BE2C (cell line): ENCODE results near the gene IRGQ.

Experiments
- DNase-seq: peaks from one replicate; pipeline ENCODE4 v3.0.0-alpha.2; 2020
- H3K27me3 ChIP-seq: fragments of 250-450 bp; sonication (Bioruptor Pico); 2 replicates; pipeline ENCODE4 v1.5.1; 2020; ENCODE audit warnings: mild to moderate bottlenecking
- H3K36me3 ChIP-seq: fragments of 250-450 bp; sonication (Bioruptor Pico); 2 replicates; pipeline ENCODE4 v1.5.1; 2020; ENCODE audit warnings: mild to moderate bottlenecking
- H3K4me1 ChIP-seq: fragments of 250-450 bp; sonication (Bioruptor Pico); 2 replicates; pipeline ENCODE4 v1.5.1; 2020
- H3K4me3 ChIP-seq: 2 replicates; pipeline ENCODE4 v1.5.1; 2011; ENCODE audit warnings: low read depth, low read length
- H3K9me3 ChIP-seq: fragments of 250-450 bp; sonication (Bioruptor Pico); 2 replicates; pipeline ENCODE4 v1.5.1; 2020
- TF ChIP-seq, protein P1 (sequence below): IDR thresholded peaks from 2 replicates; pipeline ENCODE4 v1.5.1; 2012; ENCODE audit warnings: mild to moderate bottlenecking, low read depth, low read length

The IRGQ gene

DNA sequence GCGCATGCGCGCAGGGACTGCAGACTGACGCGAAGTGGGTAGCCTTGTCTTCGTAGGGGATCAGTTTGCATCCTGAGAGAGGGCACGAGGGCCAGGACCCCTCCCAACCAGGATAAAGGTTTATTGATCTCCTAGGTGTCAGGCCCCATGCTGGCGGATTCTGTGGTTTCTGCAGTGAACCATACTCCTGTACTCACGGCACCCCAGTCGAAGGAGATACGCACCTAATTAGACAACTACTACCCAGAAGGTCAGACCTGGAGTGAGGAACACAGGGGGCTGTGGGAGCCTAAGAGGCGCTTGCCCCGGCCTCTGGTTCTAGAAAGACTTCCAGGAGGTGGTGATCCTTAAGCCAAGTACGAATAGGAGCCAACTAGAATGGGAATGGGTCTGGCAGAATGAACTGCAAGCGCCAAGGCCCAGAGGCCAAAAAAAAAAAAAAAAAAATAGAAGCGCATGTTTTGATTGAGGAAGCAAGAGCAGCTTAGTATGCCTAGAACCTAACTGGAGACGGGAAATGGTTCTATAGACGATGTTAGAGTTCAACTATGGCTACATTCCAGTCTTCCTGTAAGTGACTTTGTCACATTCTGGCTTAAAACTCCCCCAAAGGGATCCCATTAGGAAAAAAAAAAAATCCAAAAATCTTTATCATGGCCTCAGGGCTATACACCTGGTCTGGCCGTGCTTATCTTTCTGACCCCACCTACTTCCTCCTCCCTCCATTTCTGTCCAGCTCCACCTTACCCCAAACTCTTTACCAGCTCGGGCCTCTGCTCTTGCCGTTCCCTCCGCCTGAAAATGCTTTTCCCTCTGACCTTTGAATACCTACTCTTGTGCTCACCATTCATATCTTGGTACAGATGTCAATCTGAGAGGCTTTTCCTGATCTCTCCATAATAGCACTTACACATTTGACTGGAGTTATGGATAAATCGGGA is 24.4 kb upstream of the IRGQ start:
- Histone ChIP-seq H3K9me3 (no peaks in the 10 kb centered on the region), H3K27me3 (no peaks in the 10 kb centered on the region), H3K4me3 (peak overlapping the region; percentile 83), H3K4me1 (no peaks in the 10 kb centered on the region), H3K36me3 (no peaks in the 10 kb centered on the region)
- DNase-seq: no peak
- TF ChIP-seq, protein P1, sequence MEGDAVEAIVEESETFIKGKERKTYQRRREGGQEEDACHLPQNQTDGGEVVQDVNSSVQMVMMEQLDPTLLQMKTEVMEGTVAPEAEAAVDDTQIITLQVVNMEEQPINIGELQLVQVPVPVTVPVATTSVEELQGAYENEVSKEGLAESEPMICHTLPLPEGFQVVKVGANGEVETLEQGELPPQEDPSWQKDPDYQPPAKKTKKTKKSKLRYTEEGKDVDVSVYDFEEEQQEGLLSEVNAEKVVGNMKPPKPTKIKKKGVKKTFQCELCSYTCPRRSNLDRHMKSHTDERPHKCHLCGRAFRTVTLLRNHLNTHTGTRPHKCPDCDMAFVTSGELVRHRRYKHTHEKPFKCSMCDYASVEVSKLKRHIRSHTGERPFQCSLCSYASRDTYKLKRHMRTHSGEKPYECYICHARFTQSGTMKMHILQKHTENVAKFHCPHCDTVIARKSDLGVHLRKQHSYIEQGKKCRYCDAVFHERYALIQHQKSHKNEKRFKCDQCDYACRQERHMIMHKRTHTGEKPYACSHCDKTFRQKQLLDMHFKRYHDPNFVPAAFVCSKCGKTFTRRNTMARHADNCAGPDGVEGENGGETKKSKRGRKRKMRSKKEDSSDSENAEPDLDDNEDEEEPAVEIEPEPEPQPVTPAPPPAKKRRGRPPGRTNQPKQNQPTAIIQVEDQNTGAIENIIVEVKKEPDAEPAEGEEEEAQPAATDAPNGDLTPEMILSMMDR: no peak

DNA sequence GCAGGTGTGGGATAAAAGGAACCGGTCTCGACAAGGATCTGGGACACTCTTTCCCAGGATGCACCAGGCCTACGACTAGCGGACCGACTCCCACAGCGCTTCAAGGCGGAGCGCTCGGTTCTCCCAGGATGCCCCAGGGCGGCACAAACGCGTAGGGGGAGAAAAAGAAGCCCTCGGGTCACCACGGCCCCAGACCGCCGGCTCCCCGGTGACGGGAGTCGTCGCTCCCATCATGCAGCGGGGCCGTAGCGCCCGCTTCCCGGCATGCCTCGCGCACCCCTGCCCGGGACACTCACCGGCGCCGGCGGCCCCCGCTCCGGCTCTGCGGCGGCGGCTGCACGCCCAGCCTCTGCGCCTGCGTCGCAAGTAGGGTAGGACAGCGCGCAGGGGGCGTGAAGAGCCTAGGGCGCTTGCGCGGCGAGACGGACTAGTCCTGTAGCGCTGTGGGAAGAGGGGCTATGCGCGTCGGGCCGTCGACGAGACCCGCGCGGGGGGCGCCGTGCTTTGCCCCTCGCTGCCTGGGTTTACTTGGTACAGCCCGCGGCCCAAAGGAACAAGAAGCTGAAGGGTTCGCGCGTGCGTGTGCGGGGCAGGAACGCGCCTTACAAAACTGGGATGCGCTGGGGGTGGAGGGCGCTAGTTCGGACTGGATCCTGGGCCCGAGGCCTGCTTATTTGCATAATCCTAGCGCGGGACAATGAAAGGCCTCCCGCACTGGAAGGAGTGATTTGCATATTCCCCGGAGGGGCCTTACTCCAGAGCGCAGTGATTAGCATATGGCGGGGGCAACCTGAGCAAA is 23.5 kb upstream of the IRGQ start, which contains the start of gene ZNF428:
Gene ZNF428 (minus strand): TSS at position 368 of the 799 bp plus-strand sequence. CDS start 5,325 bp downstream, outside the sequence.
- peak within 1 kb of the TSS; percentile 83 for H3K4me3 ChIP-seq
- H3K27me3 ChIP-seq: no peaks in the 10 kb centered on the region
- H3K9me3 ChIP-seq: no peaks in the 10 kb centered on the region
- H3K36me3 ChIP-seq: no peaks in the 10 kb centered on the region
- TF ChIP-seq, protein P1: no peak
- peak; percentile 93 for DNase-seq
- H3K4me1 ChIP-seq: no peaks in the 10 kb centered on the region

- TF ChIP-seq, protein P1: no peak
- no peaks in the 10 kb centered on the region for H3K9me3 ChIP-seq
- H3K36me3 ChIP-seq: peaks cover 3% of the 10 kb centered on the region; the same call in 1 of the 2 replicates
- no peaks in the 10 kb centered on the region for H3K4me1 ChIP-seq
- H3K27me3 ChIP-seq: no peaks in the 10 kb centered on the region
- peak; percentile 58 for DNase-seq
- H3K4me3 ChIP-seq: peak overlapping the region; percentile 83
These were observed 23.0 kb upstream of the IRGQ start for GRCh38 chr19:43618921-43619261.

GRCh38 chr19:43616954-43617353 is 21.0 kb upstream of the IRGQ start:
- TF ChIP-seq, protein P1: no peak
- no peak overlapping the region for H3K4me3 ChIP-seq
- H3K27me3 ChIP-seq: no peaks in the 10 kb centered on the region

GRCh38 chr19:43616306-43616705 is 20.4 kb upstream of the IRGQ start:
- no peak for DNase-seq
- Histone ChIP-seq H3K4me3 (no peak overlapping the region), H3K9me3 (no peaks in the 10 kb centered on the region), H3K27me3 (no peaks in the 10 kb centered on the region), H3K36me3 (peaks cover 22% of the 10 kb centered on the region), H3K4me1 (no peaks in the 10 kb centered on the region)
- TF ChIP-seq, protein P1: no peak

More at GRCh38 chr19:43616954-43617353, 21.0 kb upstream of the IRGQ start:
- no peaks in the 10 kb centered on the region for H3K9me3 ChIP-seq
- no peaks in the 10 kb centered on the region for H3K4me1 ChIP-seq
- no peak for DNase-seq
- H3K36me3 ChIP-seq: peaks cover 16% of the 10 kb centered on the region
